Inflammatory macrophage (primary cell): ENCODE measurements around the gene TSC22D4.
A peak's percentile ranks its signal among the peaks of the same experiment; 100 is the strongest.
"Not testable (repeated sequence)": the region's sequence is repeated elsewhere in the genome, so short reads cannot be mapped to it uniquely, and the experiment has no call there.

Source experiments
- DNase-seq, 2 donors: peaks; one replicate each; pipeline ENCODE4 v3.0.0-alpha.2; 2020 to 2022

TSC22D4 gene

DNA sequence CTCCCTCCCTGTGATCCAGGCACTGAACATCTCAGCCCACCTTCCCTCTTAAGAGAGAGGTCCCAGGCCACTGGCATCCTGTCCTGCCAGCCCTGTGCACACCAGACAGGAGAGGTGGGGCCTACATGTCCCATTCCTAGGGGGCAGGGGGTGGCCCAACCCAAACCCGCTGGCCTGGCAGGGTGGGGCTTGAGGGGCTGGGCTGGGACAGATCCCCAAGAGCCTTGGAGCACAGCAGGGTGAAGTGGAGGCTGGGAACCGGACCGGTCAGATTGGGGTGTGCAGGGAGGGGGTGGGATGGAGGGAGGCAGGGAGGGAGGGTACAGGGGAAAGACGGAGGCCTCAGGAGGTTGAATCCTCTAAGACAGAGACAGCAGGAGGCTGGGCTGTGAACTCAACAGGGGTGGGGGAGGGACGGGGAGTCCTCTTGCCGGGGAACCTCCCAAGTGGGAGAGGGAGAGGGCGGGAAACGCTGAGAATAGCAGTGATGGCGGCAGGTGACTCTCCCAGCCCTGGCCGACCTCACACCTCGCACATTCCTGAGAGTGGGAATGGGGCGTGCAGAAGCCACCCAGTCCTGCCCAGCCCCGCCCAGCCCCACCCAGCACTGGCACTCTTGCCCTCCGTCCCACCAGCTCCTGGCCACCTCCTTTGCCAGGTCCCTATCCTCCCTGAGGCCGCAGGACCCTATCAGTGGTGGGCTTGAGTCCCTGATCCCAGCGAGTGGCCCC, 6.7 kb downstream of the TSC22D4 start:
- DNase-seq = no peak

GRCh38 chr7:100471021-100471420, 8.0 kb downstream of the TSC22D4 start:
- DNase-seq = no peak

DNA sequence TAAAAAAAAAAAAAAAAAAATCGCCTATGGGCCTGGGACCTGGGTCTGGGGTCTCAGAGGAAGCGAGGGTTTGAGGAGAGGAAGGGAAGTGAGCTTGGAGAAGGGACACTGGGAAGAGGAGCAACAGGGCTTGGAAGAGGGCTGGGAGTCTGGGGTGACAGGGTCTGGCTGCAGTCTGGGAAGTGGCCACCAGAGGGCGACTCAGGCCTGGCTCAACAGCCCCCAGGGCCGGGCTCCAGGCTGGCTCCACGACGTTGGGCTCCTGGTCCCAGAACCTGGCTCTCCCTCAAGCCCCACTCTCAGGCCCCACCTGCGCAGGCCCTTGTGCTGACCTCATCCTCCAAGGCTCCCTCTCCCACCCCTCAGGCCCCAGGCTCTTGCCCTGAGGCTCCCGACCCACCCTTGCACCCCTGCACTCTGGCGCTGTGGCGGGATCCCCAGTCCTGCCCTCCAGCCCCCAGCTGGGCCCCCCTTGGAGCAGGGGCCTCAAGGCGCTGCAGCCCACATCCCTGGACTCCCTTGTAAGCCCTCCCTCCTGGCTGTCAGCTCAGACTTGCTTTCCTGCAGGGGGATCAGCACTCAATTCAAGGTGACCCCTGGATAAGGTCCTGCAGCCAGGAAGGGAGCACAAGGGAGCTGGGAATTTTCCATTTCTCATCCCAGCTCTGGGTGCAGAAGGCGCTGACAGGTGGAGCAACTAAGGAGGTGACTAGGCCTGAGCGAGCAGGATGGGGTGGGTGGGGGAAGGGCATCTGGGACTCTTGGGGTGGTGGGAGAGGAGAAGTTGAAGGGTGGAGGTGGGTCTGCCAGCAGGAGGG, 9.6 kb downstream of the TSC22D4 start:
- DNase-seq = peak; percentile 69 to 76

DNA sequence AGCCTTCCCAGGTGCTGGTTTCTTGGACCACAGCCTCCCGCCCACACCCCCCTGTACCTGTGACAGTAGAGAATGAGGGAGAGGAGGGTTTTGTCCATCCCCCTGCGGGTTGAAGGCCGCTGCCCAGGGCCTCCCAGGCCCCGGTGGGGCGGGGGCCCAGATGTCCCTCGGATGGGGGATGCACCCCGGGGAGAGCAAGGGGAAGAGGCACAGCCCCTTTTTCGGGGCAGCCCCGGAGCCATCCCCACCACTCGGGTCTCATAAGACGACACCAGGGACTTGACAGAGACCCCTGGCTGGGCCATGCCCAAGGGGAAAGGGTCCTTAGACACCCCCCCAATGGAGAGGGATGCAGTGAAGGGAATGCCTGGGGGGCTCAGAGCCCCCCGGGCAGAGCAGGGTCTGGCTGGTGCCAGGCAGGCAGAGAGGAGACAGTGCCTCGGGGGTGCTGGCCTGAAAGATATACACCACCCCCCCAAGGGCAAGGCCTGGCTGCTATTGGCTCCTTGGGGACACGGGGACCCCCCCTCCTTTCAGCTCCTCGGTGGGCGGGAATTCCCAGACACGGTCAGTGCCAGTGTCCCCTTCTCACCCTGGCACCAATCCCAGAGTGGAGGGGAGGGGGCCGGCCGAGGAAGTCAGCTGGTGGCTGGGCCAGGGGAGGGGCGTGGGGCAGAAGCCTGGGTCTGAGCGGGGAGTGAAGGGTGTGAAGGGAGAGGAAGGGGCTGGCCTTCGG, 11.2 kb downstream of the TSC22D4 start:
- DNase-seq = no peak

- no peak for DNase-seq
These were observed 12.1 kb downstream of the TSC22D4 start for GRCh38 chr7:100466653-100467605.

GRCh38 chr7:100465702-100466311, 13.2 kb downstream of the TSC22D4 start:
- peak; percentile 42 to 52 for DNase-seq

GRCh38 chr7:100465299-100465698, 13.7 kb downstream of the TSC22D4 start:
- DNase-seq = no peak

DNA sequence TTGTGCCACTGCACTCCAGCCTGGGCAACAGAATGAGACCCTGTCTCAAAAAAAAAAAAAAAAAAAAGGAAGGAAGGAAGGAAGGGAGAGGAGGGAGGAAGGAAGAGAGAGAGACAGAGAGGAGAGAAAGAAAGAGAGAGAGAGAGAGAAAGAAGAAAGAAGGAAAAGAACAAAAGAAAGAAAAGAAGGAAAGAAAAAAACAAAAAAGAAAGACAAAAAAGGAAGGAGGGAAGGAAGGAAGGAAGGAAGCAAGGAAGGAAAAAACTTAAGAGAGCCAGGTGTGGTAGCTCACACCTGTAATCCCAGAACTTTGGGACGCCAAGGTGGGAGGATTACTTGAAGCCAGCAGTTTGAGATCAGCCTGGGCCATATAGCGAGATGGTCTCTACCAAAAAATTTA, 14.2 kb downstream of the TSC22D4 start:
- DNase-seq = no peak

- DNase-seq = no peak
These were observed 14.8 kb downstream of the TSC22D4 start, which contains the start of gene SPACDR for GRCh38 chr7:100464210-100464660. TSS of gene SPACDR (minus strand) at chr7:100464260. CDS start at chr7:100464025, 235 bp downstream.

DNA sequence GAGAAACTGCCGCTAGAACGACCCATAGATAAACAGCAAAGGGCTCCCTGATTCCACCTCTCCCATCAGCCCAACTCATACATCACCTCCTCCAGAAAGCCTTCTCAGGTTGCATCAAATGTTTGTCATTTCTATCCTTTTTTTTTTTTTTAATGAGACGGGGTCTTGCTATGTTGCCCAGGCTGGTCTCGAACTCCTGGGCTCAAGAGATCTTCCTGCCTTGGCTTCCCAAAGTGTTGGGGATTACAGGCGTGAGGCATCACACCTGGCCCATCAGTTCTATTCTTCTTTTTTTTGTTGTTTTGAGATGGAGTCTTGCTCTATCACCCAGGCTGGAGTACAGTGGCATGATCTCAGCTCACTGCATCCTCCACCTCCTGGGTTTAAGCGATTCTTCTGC, 22.0 kb downstream of the TSC22D4 start:
- no peak for DNase-seq

DNA sequence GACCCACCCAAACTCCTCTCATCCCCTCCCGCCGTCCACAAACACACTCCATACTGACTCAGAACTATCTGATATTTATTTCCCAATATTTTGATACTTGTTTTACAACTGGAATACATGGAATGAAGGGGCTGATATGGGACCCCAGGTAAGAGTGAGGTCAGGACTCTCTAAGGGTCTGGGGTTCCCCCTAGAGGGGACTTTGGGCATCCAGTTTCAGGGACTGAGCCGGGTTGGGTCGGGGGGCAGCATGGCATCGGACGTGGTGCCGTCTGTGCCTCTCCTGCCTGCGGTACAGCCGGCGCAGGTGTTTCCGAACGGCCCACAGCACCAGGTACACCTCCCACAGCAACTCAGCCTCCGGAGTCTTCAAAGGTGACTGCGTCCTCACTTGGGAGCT, 22.5 kb downstream of the TSC22D4 start:
- no peak for DNase-seq

- no peak for DNase-seq
These were observed 23.8 kb downstream of the TSC22D4 start for GRCh38 chr7:100455206-100455605.

GRCh38 chr7:100453854-100454253, 25.2 kb downstream of the TSC22D4 start:
- DNase-seq = not testable (repeated sequence)

DNA sequence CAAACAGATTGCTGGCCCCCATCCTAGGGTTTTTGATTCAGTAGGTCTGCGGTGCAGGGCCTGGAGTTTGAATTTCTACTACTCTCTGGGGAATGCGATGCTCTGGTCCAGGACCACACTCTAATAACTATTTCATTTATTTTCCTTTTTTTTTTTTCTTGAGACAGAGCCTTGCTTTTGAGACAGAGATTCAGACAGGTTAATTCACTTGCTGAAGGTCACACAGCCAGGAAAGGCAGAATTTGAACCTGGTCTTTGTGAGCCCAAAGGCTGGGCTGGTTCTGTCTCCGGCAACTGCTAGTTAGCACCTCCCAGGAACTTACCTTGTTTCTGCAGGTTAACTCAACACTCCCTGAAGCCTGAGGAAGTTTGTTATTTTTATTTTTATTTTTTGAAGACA, 26.5 kb downstream of the TSC22D4 start:
- DNase-seq = no peak

DNA sequence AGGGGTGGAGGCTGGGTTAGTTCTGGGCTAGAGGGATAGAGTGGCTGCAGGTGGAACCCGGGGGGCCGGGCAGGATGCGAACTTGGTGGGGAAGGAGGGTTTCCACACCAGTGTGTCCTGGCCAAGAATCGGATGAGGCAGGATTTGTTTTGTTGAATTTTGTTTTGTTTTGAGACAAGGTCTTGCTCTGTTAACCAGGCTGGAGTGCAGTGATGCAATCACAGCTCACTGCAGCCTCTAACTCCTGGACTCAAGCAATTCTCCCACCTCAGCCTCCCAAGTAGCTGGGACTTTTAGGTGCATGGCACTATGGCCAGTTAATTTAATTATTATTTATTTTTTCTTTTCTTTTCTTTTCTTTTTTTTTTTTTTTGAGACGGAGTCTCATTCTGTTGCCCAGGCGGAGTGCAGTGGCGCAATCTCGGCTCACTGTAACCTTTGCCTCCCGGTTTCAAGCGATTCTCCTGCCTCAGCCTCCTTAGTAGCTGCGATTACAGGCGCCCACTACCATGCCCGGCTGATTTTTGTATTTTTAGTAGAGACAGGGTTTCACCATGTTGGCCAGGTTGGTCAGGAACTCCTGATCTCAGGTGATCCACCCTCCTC, 29.7 kb downstream of the TSC22D4 start:
- DNase-seq = no peak

GRCh38 chr7:100447363-100447762, 31.7 kb downstream of the TSC22D4 start:
- DNase-seq = not testable (repeated sequence)

DNA sequence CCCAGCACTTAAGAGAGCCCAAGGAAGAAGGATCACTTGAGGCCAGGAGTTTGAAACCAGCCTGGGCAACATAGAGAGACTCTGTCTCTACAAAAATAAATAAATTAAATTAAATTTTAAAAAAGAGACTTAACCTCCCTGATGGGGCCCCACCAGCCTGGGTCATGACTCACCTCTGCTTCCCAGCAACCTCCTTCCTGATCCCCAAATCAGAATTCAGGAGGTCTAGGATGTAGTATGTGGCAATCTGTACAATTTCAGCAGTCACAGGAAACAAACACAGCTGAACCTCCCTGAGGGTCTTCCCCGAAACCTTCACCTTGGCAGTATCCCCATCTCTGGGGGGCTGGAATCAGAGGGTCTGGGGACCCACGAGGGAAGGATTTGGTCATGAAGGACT, 33.0 kb downstream of the TSC22D4 start:
- no peak for DNase-seq

DNA sequence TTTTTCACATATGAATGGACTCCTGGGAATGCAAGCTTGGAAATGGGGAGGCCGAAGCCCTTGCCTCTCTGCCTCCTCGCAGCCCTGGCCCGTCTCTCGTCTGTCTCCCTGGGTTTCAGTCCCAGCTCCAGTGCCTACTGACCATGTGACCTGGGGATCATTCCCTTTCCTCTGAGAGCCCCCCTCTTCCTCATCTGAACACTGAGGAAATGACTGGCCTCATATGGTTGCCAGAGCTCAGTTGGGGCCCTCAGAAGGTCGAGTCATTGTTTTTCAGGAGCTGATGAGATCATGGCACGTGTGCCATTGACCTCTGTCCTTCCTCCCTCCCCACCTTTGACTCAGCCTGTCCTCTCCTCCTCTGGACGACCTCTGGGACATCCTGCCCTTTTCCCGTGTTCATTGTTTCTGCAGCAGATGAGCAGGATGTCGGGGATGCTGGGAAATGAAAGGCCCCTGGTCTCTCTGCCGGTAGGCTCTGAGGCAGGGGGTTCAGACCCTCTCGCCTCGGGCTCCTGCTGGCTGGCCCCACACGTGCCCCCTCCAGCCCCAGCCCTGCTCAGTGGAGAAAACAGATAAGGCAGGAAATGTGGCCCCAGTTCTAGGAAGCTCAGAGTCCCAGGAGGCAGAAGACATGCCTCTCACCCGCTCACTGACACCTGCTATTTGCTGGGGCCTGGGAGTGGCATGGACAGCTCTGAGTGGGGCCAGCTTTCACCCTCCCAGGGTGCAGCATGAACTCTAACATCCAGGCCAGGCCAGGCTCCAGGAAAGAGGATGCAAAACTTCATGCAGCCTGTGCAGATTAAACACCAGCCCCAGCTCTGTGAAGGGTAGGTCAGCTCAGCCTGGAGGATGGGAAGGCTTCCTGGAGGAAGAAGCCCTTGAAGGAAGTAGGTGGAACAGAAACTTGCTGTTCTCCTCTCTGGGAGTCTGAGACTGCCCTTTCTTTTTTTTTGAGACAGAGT, 34.4 kb downstream of the TSC22D4 start:
- DNase-seq = peak; percentile 74 to 76

GRCh38 chr7:100443096-100443840, 35.7 kb downstream of the TSC22D4 start:
- DNase-seq = no peak
